ENCODE data around the gene HOXD1.

GRCh38 chr2:176174382-176174823 is 14.1 kb upstream of the HOXD1 start:
- TF ChIP-seq CTCF (conservative IDR thresholded peaks at IDR 0.05 in 1 of 2, IDR thresholded peaks at IDR 0.05 in 1 of 2; ENCODE audit: extremely low read depth in 1 of 2, insufficient read depth in 1 of 2, low read depth in 1 of 2, low read length in 2 of 2) = no peak
- no peak for TF ChIP-seq EZH2 (IDR thresholded peaks at IDR 0.05; ENCODE audit: borderline replicate concordance, low read length)
